HEK293T (cell line): ENCODE data around the gene FLNB.

Experiments
- ARNT ChIP-seq: fragments of 450-650 bp; IDR thresholded peaks from 2 replicates; pipeline ENCODE4 v1.6.1; 2017; ENCODE audit warnings: mild to moderate bottlenecking
- BHLHE40 ChIP-seq: fragments of 450-650 bp; IDR thresholded peaks from 2 replicates; pipeline ENCODE4 v1.6.1; 2016; ENCODE audit warnings: mild to moderate bottlenecking, moderate library complexity, borderline replicate concordance
- CTBP1 ChIP-seq: fragments of 450-650 bp; IDR thresholded peaks from 2 replicates; pipeline ENCODE4 v1.6.1; 2016; ENCODE audit warnings: borderline replicate concordance
- FOXK2 ChIP-seq: fragments of 450-650 bp; IDR thresholded peaks from 2 replicates; pipeline ENCODE4 v1.6.1; 2016; ENCODE audit warnings: mild to moderate bottlenecking
- FOXM1 ChIP-seq: fragments of 450-650 bp; IDR thresholded peaks from 2 replicates; pipeline ENCODE4 v1.6.1; 2017; ENCODE audit warnings: mild to moderate bottlenecking, borderline replicate concordance
- HDGF ChIP-seq: fragments of 450-650 bp; IDR thresholded peaks from 2 replicates; pipeline ENCODE4 v1.6.1; 2017; ENCODE audit warnings: antibody characterized with exemption, borderline replicate concordance
- NFRKB ChIP-seq: fragments of 450-650 bp; IDR thresholded peaks from 2 replicates; pipeline ENCODE4 v1.6.1; 2016; ENCODE audit warnings: mild to moderate bottlenecking, moderate library complexity
- SUZ12 ChIP-seq: fragments of 450-650 bp; IDR thresholded peaks from 2 replicates; pipeline ENCODE4 v1.6.1; 2016; ENCODE audit warnings: mild to moderate bottlenecking
- TARDBP ChIP-seq: fragments of 450-650 bp; IDR thresholded peaks from 2 replicates; pipeline ENCODE4 v1.6.1; 2016
- ZNF384 ChIP-seq: fragments of 450-650 bp; IDR thresholded peaks from 2 replicates; pipeline ENCODE4 v1.6.1; 2016
- TF ChIP-seq, protein P1 (sequence below): fragments of 450-650 bp; IDR thresholded peaks from 2 replicates; pipeline ENCODE4 v1.6.1; 2016

GRCh38 chr3:58025406-58025805, 17.2 kb downstream of the FLNB start:
- no peak for TF ChIP-seq NFRKB
- no peak for TF ChIP-seq FOXM1
- no peak for TF ChIP-seq BHLHE40
- TF ChIP-seq, protein P1, sequence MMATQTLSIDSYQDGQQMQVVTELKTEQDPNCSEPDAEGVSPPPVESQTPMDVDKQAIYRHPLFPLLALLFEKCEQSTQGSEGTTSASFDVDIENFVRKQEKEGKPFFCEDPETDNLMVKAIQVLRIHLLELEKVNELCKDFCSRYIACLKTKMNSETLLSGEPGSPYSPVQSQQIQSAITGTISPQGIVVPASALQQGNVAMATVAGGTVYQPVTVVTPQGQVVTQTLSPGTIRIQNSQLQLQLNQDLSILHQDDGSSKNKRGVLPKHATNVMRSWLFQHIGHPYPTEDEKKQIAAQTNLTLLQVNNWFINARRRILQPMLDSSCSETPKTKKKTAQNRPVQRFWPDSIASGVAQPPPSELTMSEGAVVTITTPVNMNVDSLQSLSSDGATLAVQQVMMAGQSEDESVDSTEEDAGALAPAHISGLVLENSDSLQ, result no peak
- TF ChIP-seq ZNF384, result no peak
- no peak for TF ChIP-seq FOXK2
- TF ChIP-seq TARDBP, result no peak
- TF ChIP-seq HDGF, result no peak
- no peak for TF ChIP-seq CTBP1
- no peak for TF ChIP-seq ARNT
- no peak for TF ChIP-seq SUZ12
